ENCODE results near the gene PRKAR1B.

Gene PRKAR1B

GRCh38 chr7:727104-727805 is at the start of gene PRKAR1B:
PRKAR1B (minus strand) TSS chr7:727281; CDS start chr7:711505, 15,776 bp downstream.
- peak; percentile 19 for DNase-seq (ENCODE audit: low read depth)
- TF ChIP-seq CTCF (conservative IDR thresholded peaks at IDR 0.05; ENCODE audit: low read depth, low read length), result no peak
- H3K4me3 ChIP-seq (ENCODE audit: low read depth, low read length), result peak within 1 kb of the TSS; percentile 67

DNA sequence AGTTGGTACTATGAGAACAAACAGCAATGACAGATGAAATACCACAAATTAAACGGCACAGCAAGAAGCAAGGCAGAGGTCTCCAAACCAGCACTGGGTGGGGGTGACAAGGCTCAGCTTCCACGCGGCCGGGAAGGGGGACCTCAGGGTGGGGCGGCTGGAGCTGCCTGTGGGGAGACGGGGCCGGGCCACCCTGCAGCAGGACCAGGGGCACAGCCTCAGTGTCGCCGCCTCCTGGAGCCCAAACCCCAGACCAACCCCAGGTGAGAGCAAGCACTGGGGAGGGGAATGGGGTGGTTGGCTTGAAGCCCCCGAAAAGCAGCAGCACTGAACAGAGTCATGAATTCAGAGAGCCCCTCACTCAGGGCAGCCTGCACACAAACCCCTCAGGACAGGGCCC is 49.3 kb upstream of the PRKAR1B start:
- no peak for DNase-seq (ENCODE audit: low read depth)
- H3K4me3 ChIP-seq (ENCODE audit: low read depth, low read length), result no peak overlapping the region
- TF ChIP-seq CTCF (conservative IDR thresholded peaks at IDR 0.05; ENCODE audit: low read depth, low read length), result no peak

DNA sequence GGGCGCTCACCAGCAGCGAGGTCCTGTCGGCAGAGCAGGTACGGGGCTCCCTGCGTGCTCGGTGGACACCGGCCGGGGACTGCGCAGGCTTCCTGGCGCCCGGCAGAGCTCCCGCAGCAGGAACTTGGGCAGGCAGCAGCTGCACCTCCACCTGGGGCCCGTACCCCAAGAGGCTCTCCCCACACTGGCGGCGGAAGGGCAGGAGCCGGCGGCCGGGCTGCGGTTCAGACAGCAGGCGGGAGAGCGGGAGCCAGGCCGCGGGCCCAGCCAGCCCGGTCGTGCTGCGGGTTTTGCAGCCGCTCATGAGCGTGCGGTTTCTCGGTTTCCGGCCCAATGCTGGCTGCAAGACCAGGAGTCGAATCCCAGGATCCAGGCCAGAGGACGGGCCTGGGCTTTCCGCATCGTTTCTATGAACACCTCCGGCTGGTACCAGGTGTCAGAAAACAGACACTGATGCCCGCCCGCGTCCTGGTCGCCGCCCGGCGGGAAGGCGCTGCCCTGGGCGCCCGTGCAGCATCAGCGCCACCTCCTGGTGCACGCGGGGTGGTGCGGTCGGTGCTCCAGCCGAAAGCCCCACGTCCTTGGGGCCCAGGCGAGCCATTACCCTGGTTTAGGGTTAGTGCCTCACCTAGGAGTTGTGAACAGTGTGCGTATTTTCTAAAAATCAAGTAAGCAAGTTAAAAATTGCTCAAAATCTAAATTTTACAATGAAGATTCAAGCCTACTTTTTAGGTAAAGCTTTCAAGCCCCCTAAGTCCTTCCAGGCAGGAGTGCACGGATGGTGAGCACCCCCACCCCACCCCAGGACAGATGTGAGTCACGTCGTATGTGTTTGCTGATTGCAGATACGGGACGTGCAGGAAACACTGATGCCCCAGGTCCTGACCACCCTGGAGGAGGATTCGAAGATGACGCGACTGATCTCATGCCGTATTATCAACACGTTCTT is 47.4 kb upstream of the PRKAR1B start:
- TF ChIP-seq CTCF (conservative IDR thresholded peaks at IDR 0.05; ENCODE audit: low read depth, low read length), result peak; percentile 72
- no peak overlapping the region for H3K4me3 ChIP-seq (ENCODE audit: low read depth, low read length)
- DNase-seq (ENCODE audit: low read depth), result peak; percentile 52

DNA sequence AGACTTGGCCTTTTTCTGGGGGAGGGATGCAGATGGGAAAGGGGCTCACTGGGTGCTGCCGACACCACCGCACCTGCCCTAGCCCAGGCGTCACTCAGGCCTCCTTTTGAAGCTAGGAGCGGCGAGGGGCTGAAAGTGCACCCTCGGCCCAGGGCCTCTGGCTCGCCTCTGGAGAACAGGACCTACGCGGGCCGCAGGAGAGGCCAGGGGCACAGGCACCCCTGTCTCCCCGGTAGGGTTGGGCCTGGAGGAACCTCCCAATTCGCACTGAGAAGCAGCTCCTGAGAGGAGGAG is 46.5 kb upstream of the PRKAR1B start:
- no peak overlapping the region for H3K4me3 ChIP-seq (ENCODE audit: low read depth, low read length)
- no peak for TF ChIP-seq CTCF (conservative IDR thresholded peaks at IDR 0.05; ENCODE audit: low read depth, low read length)
- no peak for DNase-seq (ENCODE audit: low read depth)

GRCh38 chr7:772861-773621 is 46.0 kb upstream of the PRKAR1B start:
- DNase-seq (ENCODE audit: low read depth), result no peak
- no peak for TF ChIP-seq CTCF (conservative IDR thresholded peaks at IDR 0.05; ENCODE audit: low read depth, low read length)
- no peak overlapping the region for H3K4me3 ChIP-seq (ENCODE audit: low read depth, low read length)

DNA sequence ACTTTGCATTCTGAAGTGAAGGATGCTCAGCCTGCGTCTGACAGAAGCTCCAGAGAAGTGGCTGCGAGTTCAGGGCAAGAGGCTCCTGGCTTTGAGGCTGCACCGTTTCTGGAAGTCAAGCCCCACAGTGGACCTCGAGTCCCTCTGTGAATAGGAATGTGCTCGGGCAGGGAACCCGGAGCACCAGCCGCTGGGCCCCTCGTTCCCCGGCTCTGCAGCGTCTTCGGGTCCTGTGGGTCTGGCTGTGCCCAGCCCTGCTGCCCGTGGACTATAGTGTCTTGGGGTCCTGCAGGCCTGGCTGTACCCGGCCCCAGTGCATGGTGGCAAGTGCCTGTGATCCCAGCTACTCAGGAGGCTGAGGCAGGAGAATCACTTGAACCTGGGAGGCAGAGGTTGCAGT is 45.3 kb upstream of the PRKAR1B start:
- H3K4me3 ChIP-seq (ENCODE audit: low read depth, low read length), result no peak overlapping the region
- no peak for TF ChIP-seq CTCF (conservative IDR thresholded peaks at IDR 0.05; ENCODE audit: low read depth, low read length)
- DNase-seq (ENCODE audit: low read depth), result no peak
